ENCODE measurements around the gene DNAJA1. TPM values are rescaled to one million over a fixed set of nuclear protein-coding genes. Genes with fewer than 3 reads are reported as not detected.

DNAJA1 gene
- total RNA-seq, 4 donors from 2014 or later = 81.8 to 118 (median 108) TPM

- peak in 1 of 2 donors; percentile 14 for DNase-seq
- WGBS, 2 donors = 43% methylated on average over 12 of the region's 12 CpGs
- peaks cover 0 to 5% of the 10 kb centered on the region in 2 donors for H3K4me1 ChIP-seq
- peak overlapping the region; percentile 54 to 94 (median 92) for H3K27ac ChIP-seq
- peaks cover 20 to 31% of the 10 kb centered on the region in 2 donors for H3K36me3 ChIP-seq
- no peaks in the 10 kb centered on the region for H3K27me3 ChIP-seq
- TF ChIP-seq POLR2A (IDR thresholded peaks at IDR 0.05) = no peak
- TF ChIP-seq CTCF (IDR thresholded peaks at IDR 0.05) = no peak
- peak overlapping the region in 1 of 3 donors; percentile 56 for H3K4me3 ChIP-seq (replicated peaks in 1 of 3)
- intact Hi-C loops (cut with DNase I) = no loop called here
- no peaks in the 10 kb centered on the region for H3K9me3 ChIP-seq
Measured at GRCh38 chr9:33044677-33045282, 19.7 kb downstream of the DNAJA1 start.

GRCh38 chr9:33046061-33046460, 21.0 kb downstream of the DNAJA1 start:
- Histone ChIP-seq H3K9me3 (no peaks in the 10 kb centered on the region), H3K4me3 (replicated peaks in 1 of 3) (no peak overlapping the region), H3K4me1 (peaks cover 0 to 5% of the 10 kb centered on the region in 2 donors), H3K36me3 (peaks cover 16 to 28% of the 10 kb centered on the region in 2 donors), H3K27ac (no peak overlapping the region), H3K27me3 (no peaks in the 10 kb centered on the region)
- 77 to 86% methylated on average over 1 of the region's 1 CpG for WGBS, 2 donors
- no peak for DNase-seq
- TF ChIP-seq CTCF (IDR thresholded peaks at IDR 0.05) = no peak
- no peak for TF ChIP-seq POLR2A (IDR thresholded peaks at IDR 0.05)
- intact Hi-C loops (cut with DNase I) = no loop called here

GRCh38 chr9:33048054-33048465, 23.0 kb downstream of the DNAJA1 start:
- no peak overlapping the region for H3K4me3 ChIP-seq (replicated peaks in 1 of 3)
- TF ChIP-seq CTCF (IDR thresholded peaks at IDR 0.05) (no peak), POLR2A (IDR thresholded peaks at IDR 0.05) (no peak)
- WGBS, 2 donors = 81 to 93% methylated on average over 2 of the region's 2 CpGs
- H3K27ac ChIP-seq = no peak overlapping the region
- H3K27me3 ChIP-seq = no peaks in the 10 kb centered on the region
- no peaks in the 10 kb centered on the region for H3K9me3 ChIP-seq
- H3K36me3 ChIP-seq = peaks cover 20 to 37% of the 10 kb centered on the region in 2 donors
- peaks cover 0 to 5% of the 10 kb centered on the region in 2 donors for H3K4me1 ChIP-seq
- DNase-seq = no peak
- intact Hi-C loops (cut with DNase I) = no loop called here

- Histone ChIP-seq H3K27me3 (no peaks in the 10 kb centered on the region), H3K4me1 (no peaks in the 10 kb centered on the region), H3K9me3 (no peaks in the 10 kb centered on the region), H3K4me3 (replicated peaks in 1 of 3) (no peak overlapping the region), H3K36me3 (peaks cover 28 to 45% of the 10 kb centered on the region in 2 donors), H3K27ac (no peak overlapping the region)
- intact Hi-C loops (cut with DNase I) = no loop called here
- 92 to 96% methylated on average over 2 of the region's 2 CpGs for WGBS, 2 donors
- DNase-seq = no peak
- TF ChIP-seq CTCF (IDR thresholded peaks at IDR 0.05) (no peak), POLR2A (IDR thresholded peaks at IDR 0.05) (no peak)
Measured at GRCh38 chr9:33049680-33050361, 24.7 kb downstream of the DNAJA1 start.

GRCh38 chr9:33051144-33051543, 26.1 kb downstream of the DNAJA1 start:
- Histone ChIP-seq H3K27me3 (no peaks in the 10 kb centered on the region), H3K4me3 (replicated peaks in 1 of 3) (no peak overlapping the region), H3K9me3 (no peaks in the 10 kb centered on the region), H3K4me1 (no peaks in the 10 kb centered on the region), H3K27ac (no peak overlapping the region), H3K36me3 (peaks cover 40 to 55% of the 10 kb centered on the region in 2 donors)
- no peak for DNase-seq
- WGBS, 2 donors = 94 to 97% methylated on average over 4 of the region's 4 CpGs
- intact Hi-C loops (cut with DNase I) = no loop called here
- TF ChIP-seq POLR2A (IDR thresholded peaks at IDR 0.05) = no peak
- no peak for TF ChIP-seq CTCF (IDR thresholded peaks at IDR 0.05)
